ENCODE data around the gene PDE4B. TPM values are rescaled to one million over a fixed set of nuclear protein-coding genes. Genes with fewer than 3 reads are reported as not detected.
A peak's percentile ranks its signal among the peaks of the same experiment; 100 is the strongest.

PDE4B gene
- total and polyA plus RNA-seq, 2 donors from 2014 or later, result 2.0 to 8.7 TPM

- Histone ChIP-seq H3K4me3 (ENCODE audit: low read length in 3 of 3) (no peak overlapping the region), H3K4me1 (ENCODE audit: control insufficient read depth in 2 of 3, insufficient read depth in 2 of 3, low read depth in 1 of 3, low read length in 3 of 3) (peaks cover 2 to 6% (median 3%) of the 10 kb centered on the region in 3 donors), H3K27me3 (ENCODE audit: control insufficient read depth, insufficient read depth, low read length) (no peaks in the 10 kb centered on the region), H3K36me3 (ENCODE audit: control insufficient read depth in 2 of 3, insufficient read depth in 3 of 3, low read length in 3 of 3) (no peaks in the 10 kb centered on the region), H3K27ac (ENCODE audit: low read depth in 2 of 2, low read length in 2 of 2) (no peak overlapping the region), H3K9me3 (ENCODE audit: control insufficient read depth in 2 of 3, insufficient read depth in 1 of 3, low read length in 3 of 3) (no peaks in the 10 kb centered on the region), H3K9ac (ENCODE audit: low read length in 3 of 3) (no peak overlapping the region)
- intact Hi-C loops (cut with DNase I), result no loop called here
- no peak for DNase-seq
- FAIRE-seq, result no peak
- no peak for TF ChIP-seq CTCF (IDR thresholded peaks at IDR 0.05; ENCODE audit: borderline replicate concordance, extremely low read depth, insufficient read depth)
Measured at GRCh38 chr1:66352792-66353191, 560.1 kb downstream of the PDE4B start.

GRCh38 chr1:66353257-66353656, 560.6 kb downstream of the PDE4B start:
- no peak for FAIRE-seq
- TF ChIP-seq CTCF (IDR thresholded peaks at IDR 0.05; ENCODE audit: borderline replicate concordance, extremely low read depth, insufficient read depth), result no peak
- Histone ChIP-seq H3K4me1 (ENCODE audit: control insufficient read depth in 2 of 3, insufficient read depth in 2 of 3, low read depth in 1 of 3, low read length in 3 of 3) (peaks cover 2 to 6% (median 3%) of the 10 kb centered on the region in 3 donors), H3K27me3 (ENCODE audit: control insufficient read depth, insufficient read depth, low read length) (no peaks in the 10 kb centered on the region), H3K9ac (ENCODE audit: low read length in 3 of 3) (no peak overlapping the region), H3K27ac (ENCODE audit: low read depth in 2 of 2, low read length in 2 of 2) (no peak overlapping the region), H3K4me3 (ENCODE audit: low read length in 3 of 3) (no peak overlapping the region), H3K36me3 (ENCODE audit: control insufficient read depth in 2 of 3, insufficient read depth in 3 of 3, low read length in 3 of 3) (no peaks in the 10 kb centered on the region), H3K9me3 (ENCODE audit: control insufficient read depth in 2 of 3, insufficient read depth in 1 of 3, low read length in 3 of 3) (no peaks in the 10 kb centered on the region)
- no peak for DNase-seq
- intact Hi-C loops (cut with DNase I), result no loop called here

- DNase-seq, result peak in 2 of 5 donors; percentile 40 to 53
- Histone ChIP-seq H3K4me3 (ENCODE audit: low read length in 3 of 3) (peak overlapping the region in 1 of 3 donors; percentile 27), H3K4me1 (ENCODE audit: control insufficient read depth in 2 of 3, insufficient read depth in 2 of 3, low read depth in 1 of 3, low read length in 3 of 3) (peaks cover 2 to 6% (median 3%) of the 10 kb centered on the region in 3 donors), H3K27me3 (ENCODE audit: control insufficient read depth, insufficient read depth, low read length) (no peaks in the 10 kb centered on the region), H3K27ac (ENCODE audit: low read depth in 2 of 2, low read length in 2 of 2) (no peak overlapping the region), H3K36me3 (ENCODE audit: control insufficient read depth in 2 of 3, insufficient read depth in 3 of 3, low read length in 3 of 3) (no peaks in the 10 kb centered on the region), H3K9me3 (ENCODE audit: control insufficient read depth in 2 of 3, insufficient read depth in 1 of 3, low read length in 3 of 3) (no peaks in the 10 kb centered on the region), H3K9ac (ENCODE audit: low read length in 3 of 3) (no peak overlapping the region)
- no peak for TF ChIP-seq CTCF (IDR thresholded peaks at IDR 0.05; ENCODE audit: borderline replicate concordance, extremely low read depth, insufficient read depth)
- intact Hi-C loops (cut with DNase I), result no loop called here
- FAIRE-seq, result no peak
Measured at GRCh38 chr1:66354311-66355201, 561.9 kb downstream of the PDE4B start.

Data from kidney (tissue), 14 donors.